Coronary artery (tissue), 2 donors: ENCODE data around the gene RTP3.
A peak's percentile ranks its signal among the peaks of the same experiment; 100 is the strongest.

Source experiments
- DNase-seq: peaks from one replicate; pipeline ENCODE4 v3.0.0-alpha.2; 2017; ENCODE audit warnings: low spot score
- H3K27ac ChIP-seq, 2 donors: fragments of 200-600 bp; sonication (generic); one replicate each; pipeline ENCODE4 v1.5.1; 2016 to 2019
- H3K4me3 ChIP-seq: fragments of 200-600 bp; sonication (generic); 2 replicates; pipeline ENCODE4 v1.5.1; 2016; ENCODE audit warnings: mild to moderate bottlenecking, moderate library complexity
- CTCF ChIP-seq: fragments of 200-600 bp; sonication (generic); IDR thresholded peaks from one replicate; pipeline ENCODE4 v1.5.1; 2019; ENCODE audit warnings: antibody characterized with exemption

Gene RTP3

GRCh38 chr3:46483825-46484224 is 14.0 kb upstream of the RTP3 start:
- DNase-seq: peak; percentile 35
- Histone ChIP-seq H3K27ac (no peak overlapping the region), H3K4me3 (no peak overlapping the region)
- no peak for TF ChIP-seq CTCF

DNA sequence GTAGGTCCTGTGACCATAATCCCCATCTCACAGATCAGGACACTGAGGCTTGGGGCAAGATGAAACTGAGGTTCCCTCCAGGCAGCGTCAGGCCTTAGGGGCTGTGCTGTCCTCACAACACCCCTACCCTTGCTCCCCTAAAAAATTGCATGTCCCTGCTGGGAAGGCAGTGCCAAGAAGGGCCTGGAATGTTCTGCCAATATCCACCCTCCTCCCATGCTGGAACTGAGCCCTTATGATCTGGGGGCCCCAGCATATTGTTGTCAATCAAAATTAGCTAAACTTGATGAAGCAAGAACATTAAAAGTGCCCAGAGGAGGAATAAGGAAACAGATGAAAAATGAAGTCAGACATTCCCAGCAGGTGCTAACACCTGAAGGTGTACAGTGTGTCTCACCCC is 13.4 kb upstream of the RTP3 start:
- DNase-seq: peak; percentile 24
- Histone ChIP-seq H3K27ac (no peak overlapping the region), H3K4me3 (no peak overlapping the region)
- TF ChIP-seq CTCF: no peak

- no peak for TF ChIP-seq CTCF
- no peak overlapping the region for H3K4me3 ChIP-seq
- peak; percentile 62 for DNase-seq
- no peak overlapping the region for H3K27ac ChIP-seq
Measured at GRCh38 chr3:46484911-46485778, 12.6 kb upstream of the RTP3 start.

GRCh38 chr3:46485779-46486175 is 12.0 kb upstream of the RTP3 start:
- TF ChIP-seq CTCF: no peak
- DNase-seq: no peak
- Histone ChIP-seq H3K4me3 (no peak overlapping the region), H3K27ac (no peak overlapping the region)

GRCh38 chr3:46488735-46489361 is 8.9 kb upstream of the RTP3 start:
- H3K27ac ChIP-seq: no peak overlapping the region
- H3K4me3 ChIP-seq: no peak overlapping the region
- TF ChIP-seq CTCF: peak; percentile 90
- peak; percentile 80 for DNase-seq

DNA sequence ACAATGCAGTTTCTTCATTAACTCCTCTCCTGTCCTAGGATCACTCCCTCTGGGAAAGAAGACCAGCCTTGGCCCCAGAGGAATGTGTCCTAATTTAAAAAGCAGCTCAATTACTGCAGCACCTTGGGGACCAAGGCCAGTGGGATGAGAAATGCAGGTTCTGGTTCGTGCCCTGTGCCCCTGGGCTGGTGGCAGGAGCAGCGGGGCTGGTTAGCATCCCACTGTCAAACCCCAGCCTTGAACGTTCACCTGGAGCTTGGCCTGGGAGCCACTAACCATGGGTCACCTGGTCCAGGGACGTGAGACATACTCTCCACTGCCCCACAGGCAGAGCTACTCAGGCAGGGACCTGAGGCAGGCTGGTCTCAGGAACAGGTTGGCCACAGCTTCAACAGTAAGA is 8.4 kb upstream of the RTP3 start:
- Histone ChIP-seq H3K4me3 (no peak overlapping the region), H3K27ac (no peak overlapping the region)
- peak; percentile 60 for DNase-seq
- TF ChIP-seq CTCF: no peak

DNA sequence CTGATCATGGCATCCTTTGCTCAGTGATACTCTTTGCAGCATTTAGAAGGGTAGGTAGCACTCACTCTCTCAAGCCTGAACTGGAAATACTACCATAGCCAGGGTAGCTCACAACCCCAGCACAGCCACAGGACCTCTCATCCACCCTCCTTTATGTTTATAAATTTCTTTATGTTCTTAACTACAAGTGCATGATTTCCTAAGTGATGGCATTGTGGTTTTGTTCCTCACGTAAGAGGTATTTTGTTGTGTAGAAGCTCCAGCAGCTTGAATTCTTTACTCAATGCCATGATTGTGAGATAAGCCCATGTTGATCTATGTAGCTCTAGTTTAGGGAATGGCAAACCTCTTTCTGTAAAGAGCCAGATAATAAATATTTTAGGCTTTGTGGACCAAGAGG is 7.9 kb upstream of the RTP3 start:
- Histone ChIP-seq H3K27ac (no peak overlapping the region), H3K4me3 (no peak overlapping the region)
- DNase-seq: no peak
- no peak for TF ChIP-seq CTCF
